GM19025 (cell line): ENCODE data around the gene ACTR1B.
A peak's percentile ranks its signal among the peaks of the same experiment; 100 is the strongest.
"Not testable (repeated sequence)": the region's sequence is repeated elsewhere in the genome, so short reads cannot be mapped to it uniquely, and the experiment has no call there.

Experiments
- ATAC-seq: cut with Tn5 transposase; IDR thresholded peaks from one replicate; pipeline ENCODE4 v1.9.1; 2021; ENCODE audit warnings: mild to moderate bottlenecking, low read depth, moderate library complexity; ENCODE audit not compliant: unreplicated experiment

ACTR1B gene

DNA sequence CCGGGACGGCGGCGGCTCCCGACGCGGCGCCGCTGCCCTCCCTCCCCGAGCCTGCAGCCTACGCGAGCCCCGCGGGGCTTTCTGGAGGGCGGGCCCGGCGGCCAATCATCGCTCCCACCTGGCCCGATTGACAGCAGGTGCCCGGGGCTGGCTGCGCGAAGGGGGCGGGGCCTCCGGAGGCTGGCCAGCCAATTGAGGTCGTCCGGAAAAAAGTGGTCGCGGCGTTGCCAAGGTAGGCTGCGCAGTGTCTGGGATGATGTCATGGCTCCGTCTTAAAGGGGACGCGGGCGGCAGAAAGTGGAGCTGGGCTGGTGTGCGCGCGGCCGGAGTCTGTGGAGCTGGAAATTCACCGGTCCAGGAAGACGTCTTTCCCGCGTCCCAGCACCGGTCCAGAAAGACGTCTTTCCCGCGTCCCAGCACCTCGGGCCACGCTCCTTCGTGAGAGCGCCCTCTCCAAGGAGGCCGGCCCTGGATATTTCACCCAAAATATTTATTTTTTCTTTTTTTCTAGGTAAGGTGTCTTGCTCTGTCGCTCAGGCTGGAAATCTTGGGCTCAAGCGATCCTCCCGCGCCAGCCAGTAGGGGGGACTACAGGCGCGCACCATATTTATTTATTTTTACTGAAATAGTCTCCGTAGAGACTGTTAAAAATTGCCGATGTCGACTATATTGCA lies at the start of gene ACTR1B:
Gene ACTR1B, minus strand, starts transcription at position 83 of the 674 bp plus-strand sequence. CDS start 154 bp downstream, outside the sequence.
- ATAC-seq: peak; percentile 81

DNA sequence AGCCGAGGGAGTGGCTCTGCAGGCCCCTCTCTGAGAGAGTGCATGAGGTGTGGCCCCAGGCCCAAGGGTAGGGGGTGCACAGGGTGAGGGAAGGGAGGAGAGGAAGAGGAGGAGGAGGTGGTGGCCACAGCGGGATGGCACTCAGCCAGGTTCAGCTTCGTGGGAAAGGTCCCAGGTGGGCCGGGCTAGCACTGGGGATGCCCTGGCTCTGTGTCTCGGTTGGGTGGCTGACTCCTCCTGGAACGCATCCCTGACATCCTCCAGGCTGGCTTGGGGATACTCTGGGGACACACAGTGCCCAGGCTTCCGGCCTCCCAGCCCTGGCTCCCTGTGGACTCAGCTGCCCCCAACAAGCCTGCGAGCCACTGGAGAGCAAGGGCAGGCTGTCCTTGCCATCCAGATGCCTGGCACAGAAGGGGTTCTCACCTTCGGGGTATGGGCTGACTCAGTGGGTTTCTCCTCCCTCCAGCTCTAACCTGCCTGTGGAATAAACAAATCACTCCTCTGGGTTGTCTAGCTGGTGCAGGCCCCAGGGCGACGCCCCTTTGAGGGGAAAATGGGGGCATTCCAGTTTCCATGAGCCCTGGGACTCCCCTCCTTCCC lies 49.0 kb upstream of the ACTR1B start:
- ATAC-seq: no peak

DNA sequence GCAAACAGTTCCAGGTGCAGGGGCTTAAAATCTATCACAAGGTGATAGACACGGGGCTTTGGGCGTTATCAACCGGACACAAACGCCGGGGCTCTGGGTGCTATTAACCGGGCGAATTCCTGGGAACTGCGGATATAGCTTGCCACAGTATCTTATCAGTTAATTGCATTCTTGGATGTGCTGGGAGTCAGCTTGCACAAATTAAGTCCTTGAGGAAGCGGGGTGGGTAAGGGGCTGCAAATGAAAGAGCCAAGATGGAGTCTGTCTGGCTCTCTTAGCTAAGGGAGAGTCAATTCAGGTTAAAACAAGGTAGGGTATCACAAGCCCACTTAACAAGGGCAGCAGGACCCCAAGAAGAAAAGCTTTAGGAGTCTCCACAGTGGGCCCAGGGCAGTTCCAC lies 48.3 kb upstream of the ACTR1B start:
- ATAC-seq: not testable (repeated sequence)

DNA sequence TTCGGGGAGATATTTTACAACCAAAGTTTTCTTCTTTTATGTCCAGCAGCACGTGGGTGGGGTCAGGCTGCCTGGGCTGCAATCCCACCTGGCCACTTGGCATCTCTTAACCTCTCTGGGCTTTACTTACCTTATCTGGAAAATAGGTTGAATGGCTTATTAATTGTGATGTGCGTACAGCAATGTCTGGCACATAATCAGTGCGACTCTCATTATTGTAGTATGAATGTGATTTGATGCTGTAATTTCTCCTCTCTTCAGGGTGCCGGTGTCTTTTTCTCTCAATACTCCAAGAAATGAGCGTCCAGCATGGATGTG lies 47.5 kb upstream of the ACTR1B start:
- ATAC-seq: no peak

DNA sequence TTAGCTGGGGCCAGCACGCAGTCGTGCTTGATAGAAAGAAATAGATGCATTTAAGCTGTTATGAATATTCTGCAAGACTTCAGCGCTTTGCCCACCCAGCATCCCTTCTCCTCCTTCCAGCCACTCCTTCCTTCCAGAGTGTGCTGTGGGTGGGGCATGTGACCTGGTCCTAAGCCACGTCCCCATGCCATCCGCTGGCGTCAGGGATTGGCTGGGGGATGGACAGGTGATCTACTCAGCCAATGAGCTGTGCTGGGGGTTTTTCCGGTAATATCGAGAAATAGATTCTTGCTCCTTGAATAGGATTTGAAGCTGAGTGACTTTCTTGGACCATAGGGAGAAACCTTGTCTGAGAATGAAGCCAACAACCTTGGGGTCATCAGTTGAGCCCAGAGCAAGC lies 44.8 kb upstream of the ACTR1B start:
- ATAC-seq: no peak

DNA sequence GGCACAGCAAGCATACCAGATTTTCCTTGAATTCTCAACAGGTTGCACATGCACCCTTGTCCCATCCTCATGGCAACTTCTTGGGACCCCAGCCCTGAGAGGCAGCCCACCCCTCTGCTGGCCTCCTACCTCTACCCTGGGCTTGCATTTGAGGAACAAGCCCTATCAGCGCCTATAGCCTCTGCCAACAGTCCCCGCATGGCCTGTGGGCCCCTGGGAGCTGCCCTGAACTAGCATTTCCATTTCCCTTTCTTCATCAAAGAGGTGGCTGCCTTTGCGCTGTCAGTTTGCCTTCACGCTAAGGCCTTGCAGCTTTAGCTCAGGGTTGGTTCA lies 44.2 kb upstream of the ACTR1B start:
- ATAC-seq: no peak

DNA sequence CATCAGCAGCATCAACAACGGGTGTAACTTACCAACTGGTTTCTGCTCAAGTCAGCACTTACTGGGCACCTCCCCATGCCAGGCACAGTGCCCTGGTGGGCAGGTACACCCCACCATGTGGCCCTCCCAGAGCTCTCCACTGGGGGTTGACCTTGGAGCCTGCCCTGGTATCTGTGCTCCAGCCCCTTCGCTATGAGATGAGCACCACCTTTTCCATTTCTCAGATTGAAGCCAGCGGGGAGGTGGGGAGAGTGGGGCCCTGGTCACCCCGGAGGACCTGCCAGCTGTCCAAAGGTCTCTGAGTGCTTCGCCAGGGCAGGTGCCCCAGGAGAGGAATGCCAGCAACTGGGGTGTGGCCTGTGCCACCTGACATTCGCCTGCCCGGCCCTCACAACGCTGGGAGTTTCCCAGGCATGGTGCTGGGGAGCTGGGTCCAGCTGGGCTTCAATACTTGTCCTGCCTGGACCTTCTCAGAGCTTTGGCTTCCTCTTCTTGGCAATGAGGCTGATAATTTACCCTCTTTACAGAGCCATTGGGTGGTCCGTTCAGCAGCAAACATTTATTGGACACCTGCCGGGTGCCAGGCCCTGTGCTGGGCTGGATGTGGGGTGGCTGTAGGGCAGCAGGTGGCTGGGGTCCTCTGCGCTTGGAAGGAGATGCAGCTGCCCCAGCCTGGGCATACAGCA lies 43.7 kb upstream of the ACTR1B start:
- no peak for ATAC-seq

DNA sequence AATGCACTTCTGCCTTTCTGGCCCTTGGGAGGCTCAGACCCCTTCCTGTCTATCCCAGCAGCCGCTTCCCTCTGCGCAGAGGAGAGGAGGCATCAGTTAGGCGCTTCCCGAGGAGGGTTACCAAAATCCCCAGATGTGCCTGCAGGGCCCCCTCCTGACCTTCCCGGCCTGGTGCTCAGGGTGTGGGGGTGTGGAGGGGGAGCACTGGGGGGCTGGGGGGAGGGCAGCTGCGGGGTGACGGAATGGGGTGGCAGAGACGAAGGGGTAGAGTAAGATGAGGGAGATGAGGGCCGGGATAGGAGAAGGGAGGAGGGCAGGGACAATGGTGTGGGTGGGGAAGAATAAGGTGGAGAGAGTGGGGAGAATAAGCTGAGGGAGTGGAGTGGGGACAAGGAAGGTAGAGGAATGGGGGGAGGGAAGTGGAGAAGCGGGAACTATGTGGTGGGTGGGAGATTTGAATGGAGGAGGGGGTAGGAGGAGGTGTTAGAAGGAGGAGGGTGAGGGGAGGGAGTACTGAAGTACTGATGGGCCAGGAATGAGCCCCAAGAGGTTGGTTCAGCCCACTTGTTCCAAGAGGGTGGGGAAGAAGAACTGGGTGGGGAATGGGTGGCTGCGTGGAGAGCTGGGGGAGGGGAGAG lies 43.0 kb upstream of the ACTR1B start:
- ATAC-seq: no peak

DNA sequence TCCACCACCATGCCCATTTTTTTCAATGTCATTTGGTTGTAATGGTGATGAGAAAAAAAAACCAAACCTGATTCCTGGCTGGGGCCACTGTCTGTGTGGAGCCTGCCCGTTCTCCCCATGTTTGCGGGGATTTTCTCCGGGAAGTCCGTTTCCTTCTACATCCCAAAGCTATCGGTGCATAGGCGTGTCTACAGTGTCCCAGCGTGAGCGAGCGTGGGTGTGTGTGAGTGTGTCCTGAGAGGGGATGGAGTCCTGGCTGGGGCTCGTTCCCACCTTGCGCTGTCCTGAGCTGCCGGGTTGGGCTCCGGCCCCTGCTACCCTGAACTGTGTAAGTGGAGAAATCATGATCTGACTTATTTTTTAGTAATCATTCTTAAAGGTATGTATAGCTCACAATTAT lies 42.3 kb upstream of the ACTR1B start:
- ATAC-seq: no peak

DNA sequence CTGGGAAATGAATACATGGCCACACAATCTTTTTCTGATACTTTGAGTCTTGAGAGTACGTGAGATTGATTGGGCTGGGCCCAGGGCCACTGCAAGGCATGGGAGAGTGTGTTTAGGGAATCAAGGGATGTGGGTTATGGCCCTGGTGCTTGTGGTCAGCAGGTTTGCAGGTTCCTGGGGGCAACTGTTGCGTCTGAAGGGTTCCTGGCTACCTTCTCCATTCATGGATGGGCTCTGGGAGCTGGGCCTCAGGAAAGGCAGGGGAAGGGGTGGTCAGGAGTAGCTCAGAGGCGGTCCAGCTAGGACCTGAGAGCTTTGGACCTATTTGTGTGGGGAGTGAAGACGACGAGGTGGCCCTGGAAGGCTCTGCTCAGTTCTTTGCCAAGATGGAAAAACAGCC lies 41.1 kb upstream of the ACTR1B start:
- no peak for ATAC-seq

DNA sequence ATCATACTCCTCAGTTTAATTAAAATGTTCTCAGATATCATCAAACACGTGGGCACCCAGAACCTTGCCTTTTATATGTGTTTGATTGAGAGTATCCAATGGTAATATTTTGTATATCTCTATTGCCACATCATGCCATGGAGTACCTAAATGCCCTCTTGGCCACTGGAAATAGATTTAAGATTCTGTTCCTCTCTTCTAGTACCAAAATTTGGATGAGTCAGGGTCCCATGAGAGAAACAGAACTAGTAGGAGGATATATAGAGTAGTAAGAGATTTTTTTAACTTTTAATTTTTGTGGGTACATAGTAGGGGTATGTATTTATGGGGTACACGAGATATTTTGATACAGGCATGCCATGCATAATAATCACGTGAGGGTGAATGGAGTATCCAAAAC lies 39.9 kb upstream of the ACTR1B start:
- no peak for ATAC-seq

DNA sequence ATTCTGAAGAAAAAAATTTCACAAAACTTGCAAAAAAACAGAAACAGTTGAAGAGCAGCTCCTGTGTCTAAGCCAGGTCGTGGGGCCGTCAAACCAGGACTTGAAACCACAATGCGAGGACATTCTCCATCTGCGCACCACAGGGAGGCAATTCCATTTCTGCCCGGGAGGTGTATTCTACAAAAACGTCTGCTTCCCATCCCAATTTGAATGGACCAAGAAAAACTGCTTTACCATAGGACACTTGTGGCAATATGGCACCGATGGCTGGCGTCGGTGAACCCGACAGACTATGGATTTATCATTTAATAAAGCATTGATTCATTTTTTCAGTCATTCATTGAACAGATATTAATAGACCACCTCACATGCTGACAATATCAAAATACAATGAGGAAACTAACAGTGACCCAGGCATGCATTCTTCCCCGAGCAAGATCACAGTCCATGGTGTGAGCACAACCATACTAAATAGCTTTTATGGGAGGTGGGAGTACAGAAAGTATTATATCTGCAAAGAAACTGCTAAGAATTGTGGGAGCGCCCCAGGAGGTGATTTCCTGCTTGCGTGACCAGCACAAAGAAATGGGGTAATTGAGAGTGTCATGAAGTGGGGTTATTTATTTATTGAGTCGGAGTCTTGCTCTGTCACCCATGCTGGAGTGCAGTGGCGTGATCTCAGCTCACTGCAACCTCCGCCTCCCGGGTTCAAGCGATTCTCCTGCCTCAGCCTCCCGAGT lies 39.1 kb upstream of the ACTR1B start:
- ATAC-seq: no peak

DNA sequence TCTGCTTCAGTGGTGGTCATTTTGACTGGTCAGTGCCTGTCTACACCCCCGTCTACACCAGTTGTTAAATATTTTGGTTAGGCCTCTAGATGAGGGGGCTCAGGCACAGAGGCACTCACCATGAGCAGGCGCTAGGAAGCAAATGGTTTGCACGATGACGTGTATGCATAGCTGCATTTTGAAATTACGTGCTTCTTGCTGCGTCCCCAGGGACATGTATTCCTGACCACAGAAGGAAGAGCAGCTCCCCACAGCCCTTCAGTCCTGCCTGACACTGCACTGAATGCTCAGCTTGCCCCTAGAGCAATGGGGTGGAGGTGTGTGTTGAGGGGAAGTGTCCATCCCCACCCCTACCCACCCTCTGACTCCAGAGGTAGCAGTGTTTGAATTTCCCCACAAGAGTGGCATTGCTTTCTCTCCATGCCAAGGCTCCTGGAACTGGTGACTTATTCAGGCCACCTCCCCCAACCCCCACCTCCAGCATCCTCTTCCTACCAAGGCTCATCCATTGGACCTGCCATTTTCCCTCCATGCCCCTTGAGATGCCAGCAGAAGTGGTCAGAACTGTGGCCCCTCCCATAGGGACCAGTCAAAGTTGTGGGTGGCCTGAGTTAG lies 38.1 kb upstream of the ACTR1B start:
- ATAC-seq: no peak

DNA sequence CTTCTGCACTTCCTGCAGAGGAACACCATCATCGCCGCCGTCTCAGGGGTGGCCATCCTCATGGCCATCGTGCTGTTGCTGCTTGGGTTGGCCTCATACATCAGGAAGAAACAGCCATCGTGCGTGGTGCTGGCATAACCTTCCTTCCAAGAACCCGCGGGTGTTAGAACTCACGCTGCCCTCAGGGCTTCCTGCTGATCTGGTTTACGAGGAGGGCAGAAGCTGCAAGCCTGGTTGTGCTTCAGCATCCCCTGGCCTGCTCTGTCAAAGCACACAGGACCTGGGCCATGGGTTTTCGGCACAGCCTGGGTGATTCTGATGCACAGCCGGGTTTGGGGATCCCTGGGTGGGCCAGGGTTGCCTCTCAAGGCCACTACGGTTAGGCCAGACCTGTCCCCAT lies 37.3 kb upstream of the ACTR1B start:
- no peak for ATAC-seq

DNA sequence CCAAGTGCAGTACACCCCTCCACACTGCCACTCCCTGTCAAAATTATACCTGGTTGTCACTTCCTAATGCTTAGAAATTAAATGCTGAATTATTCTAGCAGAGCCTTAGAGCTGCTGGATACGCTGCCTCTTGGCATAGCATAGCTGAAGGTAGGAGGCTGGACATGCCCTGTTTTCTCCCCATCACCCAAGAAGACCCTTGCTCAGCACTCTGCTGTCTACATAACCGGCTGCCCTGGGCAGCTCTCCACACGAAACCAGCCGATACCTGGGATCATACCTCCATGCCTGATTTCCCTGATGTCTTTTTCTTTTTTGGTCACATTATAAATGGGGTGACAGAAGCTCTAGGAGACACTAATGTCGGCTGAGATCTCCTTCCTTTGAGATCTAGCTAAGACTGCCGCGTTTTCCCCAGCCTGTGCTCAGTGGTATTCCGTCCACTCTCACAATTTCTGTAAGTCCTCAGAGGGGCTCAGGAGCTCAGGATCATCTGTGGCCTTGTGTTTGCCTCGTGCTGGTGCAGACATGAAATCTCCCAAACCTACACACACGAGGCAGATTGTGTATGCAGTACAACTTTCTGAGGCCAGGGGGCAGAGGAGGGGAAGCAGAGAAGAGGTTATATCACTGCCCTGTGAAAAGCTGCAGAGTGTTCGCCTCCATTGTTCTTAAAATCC lies 36.1 kb upstream of the ACTR1B start:
- ATAC-seq: no peak

DNA sequence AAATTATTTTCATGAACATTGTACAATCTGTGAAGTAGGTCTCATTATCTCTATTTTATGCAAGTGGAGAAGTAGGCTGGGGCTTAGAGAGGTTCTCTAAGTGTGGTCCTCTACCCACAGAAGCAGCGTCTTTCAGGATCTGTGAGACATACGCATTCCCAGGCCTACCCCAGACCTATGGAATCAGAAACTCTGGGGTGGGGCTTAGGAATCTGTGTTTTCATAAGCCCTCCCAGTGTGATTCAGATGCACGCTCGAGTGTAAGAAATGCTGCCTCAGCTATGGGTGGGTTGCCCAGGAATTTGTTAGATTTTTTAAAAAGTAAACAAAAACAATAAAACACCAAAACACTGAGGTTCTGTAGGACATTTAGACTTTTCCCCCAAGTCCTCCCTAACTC lies 34.7 kb upstream of the ACTR1B start:
- ATAC-seq: no peak

DNA sequence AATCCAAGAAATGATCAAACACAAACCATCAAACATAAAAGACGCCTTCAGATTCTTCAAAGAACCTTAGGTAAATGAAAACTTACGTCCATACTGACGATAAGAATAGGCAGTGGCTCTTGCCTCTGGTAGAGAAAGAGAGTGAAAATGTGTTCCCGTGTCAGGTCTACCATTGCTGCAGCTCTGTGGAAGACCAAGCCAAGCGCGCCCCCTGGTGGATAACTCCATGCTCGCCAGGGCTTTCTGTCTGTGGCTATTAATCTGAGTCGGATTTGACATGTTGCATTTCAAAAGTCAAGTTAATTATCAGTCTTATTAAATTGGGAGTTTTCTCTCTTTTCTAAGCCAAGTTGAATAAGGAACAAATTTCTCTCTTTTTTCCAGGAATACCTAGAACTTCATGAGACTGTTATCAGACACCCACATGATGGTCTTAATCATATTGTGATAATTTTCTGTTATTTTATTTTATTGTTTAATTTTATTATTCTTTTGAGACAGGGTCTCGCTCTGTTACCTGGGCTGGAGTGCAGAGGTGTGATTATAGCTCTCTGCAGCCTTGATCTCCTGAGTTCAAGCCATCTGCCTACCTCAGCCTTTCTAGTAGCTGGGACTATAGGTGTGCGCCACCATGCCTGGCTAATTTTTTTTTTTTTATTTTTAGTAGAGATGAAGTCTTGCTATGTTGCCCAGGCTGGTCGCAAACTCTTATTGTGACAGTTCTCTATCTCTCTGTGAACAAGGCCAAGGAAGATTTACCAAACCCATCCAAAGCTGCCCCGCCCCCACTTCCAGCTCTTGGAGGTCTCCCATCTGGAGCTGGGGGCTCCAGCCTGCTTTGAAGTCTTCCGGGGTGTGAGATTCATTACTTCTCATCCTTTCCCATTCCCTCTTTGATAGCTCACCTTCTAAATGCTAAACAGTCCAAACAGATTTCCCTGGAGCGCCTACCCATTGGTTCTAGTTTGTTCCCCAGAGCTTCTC lies 33.7 kb upstream of the ACTR1B start:
- ATAC-seq: no peak

DNA sequence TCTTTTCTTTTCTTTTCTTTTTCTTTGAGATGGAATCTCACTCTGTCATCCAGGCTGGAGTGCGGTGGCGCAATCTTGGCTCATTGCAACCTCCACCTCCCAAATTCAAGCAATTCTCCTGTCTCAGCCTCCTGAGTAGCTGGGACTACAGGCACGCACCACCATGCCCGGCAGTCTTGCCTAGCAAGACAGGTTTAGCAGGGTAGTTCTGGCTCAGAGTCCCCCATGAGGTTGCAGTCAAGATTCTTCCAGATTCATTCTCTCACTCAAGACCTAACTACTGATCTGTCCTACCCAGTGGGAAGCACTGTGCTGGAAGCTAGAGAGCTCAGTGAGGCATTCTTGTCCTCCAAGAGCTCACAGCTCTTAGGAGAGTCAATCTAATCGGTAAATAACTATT lies 31.9 kb upstream of the ACTR1B start:
- ATAC-seq: no peak

DNA sequence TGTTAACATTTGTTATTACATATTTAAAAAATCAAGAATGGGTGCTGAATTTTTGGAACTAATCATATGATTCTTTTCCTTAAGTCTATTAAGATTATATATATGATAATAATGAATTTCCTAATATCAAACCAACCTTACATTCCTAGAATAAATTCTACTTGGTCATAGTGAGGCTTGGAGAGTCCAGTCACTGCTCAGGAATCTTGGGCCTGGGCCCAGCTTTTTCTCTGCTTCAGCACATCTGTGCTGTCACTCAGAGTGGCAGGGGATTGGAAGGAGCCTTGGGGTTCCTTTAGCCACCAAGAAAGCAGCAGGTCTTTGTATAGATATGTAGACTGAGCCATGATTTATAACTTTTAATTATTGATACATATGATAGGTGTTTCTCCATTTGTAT lies 29.6 kb upstream of the ACTR1B start:
- no peak for ATAC-seq
